Measurements from ENCODE around the gene SNAPC3. TPM values are rescaled to one million over a fixed set of nuclear protein-coding genes. Genes with fewer than 3 reads are reported as not detected.

SNAPC3 gene
- total RNA-seq (27.2 TPM), polyA plus RNA-seq (ENCODE audit: insufficient read depth, low read depth, low replicate concordance) (16.3 TPM)
- long read RNA-seq, donor 1, full-length matches to known transcripts: 5 of 264 reads
- long read RNA-seq, donor 1, partial matches to known transcripts: 259 of 264 reads
- long read RNA-seq, donor 1, other reads (novel, unspliced or antisense): 0 of 264 reads
- long read RNA-seq, donor 2, full-length matches to known transcripts: 8 of 108 reads
- long read RNA-seq, donor 2, partial matches to known transcripts: 100 of 108 reads
- long read RNA-seq, donor 2, other reads (novel, unspliced or antisense): 0 of 108 reads
- long read RNA-seq, donor 3, full-length matches to known transcripts: 11 of 214 reads
- long read RNA-seq, donor 3, partial matches to known transcripts: 203 of 214 reads
- long read RNA-seq, donor 3, other reads (novel, unspliced or antisense): 0 of 214 reads
- long read RNA-seq, donor 4, full-length matches to known transcripts: 12 of 12 reads
- long read RNA-seq, donor 4, partial matches to known transcripts: 0 of 12 reads
- long read RNA-seq, donor 4, other reads (novel, unspliced or antisense): 0 of 12 reads
- long read RNA-seq, donor 5: 0 reads
- long read RNA-seq, donor 6, full-length matches to known transcripts: 5 of 5 reads
- long read RNA-seq, donor 6, partial matches to known transcripts: 0 of 5 reads
- long read RNA-seq, donor 6, other reads (novel, unspliced or antisense): 0 of 5 reads
- long read RNA-seq, donor 7, full-length matches to known transcripts: 23 of 33 reads
- long read RNA-seq, donor 7, partial matches to known transcripts: 7 of 33 reads
- long read RNA-seq, donor 7, other reads (novel, unspliced or antisense): 3 of 33 reads
- long read RNA-seq, donor 8, full-length matches to known transcripts: 7 of 281 reads
- long read RNA-seq, donor 8, partial matches to known transcripts: 269 of 281 reads
- long read RNA-seq, donor 8, other reads (novel, unspliced or antisense): 5 of 281 reads
- long read RNA-seq, donor 9, full-length matches to known transcripts: 2 of 114 reads
- long read RNA-seq, donor 9, partial matches to known transcripts: 107 of 114 reads
- long read RNA-seq, donor 9, other reads (novel, unspliced or antisense): 5 of 114 reads
- long read RNA-seq, donor 10, full-length matches to known transcripts: 6 of 274 reads
- long read RNA-seq, donor 10, partial matches to known transcripts: 261 of 274 reads
- long read RNA-seq, donor 10, other reads (novel, unspliced or antisense): 7 of 274 reads

DNA sequence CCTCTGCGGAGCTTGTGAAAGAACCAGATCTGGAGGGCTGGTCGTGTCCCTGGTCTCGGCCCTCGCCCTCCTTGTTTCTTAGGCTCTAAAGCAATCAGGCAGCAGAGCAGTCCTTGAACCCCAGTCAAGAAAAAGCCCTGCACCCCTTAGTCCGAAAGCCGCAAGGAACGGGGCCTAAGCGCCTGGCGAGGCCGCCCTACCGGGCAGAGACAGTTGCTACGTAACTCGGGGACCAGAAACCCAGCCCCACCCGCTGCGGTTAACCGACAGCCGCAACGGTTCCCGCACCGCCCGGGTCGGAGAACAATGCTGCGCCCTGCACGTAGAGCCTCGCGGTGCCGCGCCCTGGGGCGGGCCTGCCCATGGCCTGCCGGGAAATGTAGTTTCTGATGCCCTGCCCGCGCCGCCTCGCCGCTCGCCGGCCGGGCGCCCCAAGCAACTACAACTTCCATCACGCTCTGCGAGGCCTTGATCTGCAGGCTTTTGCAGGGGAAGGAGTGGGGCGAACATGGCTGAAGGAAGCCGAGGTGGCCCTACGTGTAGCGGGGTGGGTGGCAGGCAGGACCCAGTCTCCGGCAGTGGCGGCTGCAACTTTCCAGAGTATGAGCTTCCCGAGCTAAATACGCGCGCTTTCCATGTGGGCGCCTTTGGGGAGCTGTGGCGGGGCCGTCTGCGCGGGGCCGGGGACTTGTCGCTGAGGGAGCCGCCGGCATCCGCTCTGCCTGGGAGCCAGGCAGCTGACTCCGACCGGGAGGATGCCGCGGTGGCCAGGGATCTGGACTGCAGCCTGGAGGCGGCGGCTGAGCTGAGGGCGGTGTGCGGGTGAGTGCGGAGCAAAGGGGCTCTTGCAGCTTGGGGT, at the start of gene SNAPC3:
TSS of gene SNAPC3 (plus strand) at position 505 of the 859 bp plus-strand sequence. CDS start at position 509, 4 bp downstream.
- Histone ChIP-seq H3K9ac (ENCODE audit: low read length in 3 of 3) (peak within 1 kb of the TSS; percentile 57 to 86 (median 80)), H3K27ac (ENCODE audit: low read depth in 2 of 2, low read length in 2 of 2) (peak within 1 kb of the TSS; percentile 71 to 88), H3K27me3 (ENCODE audit: control insufficient read depth, insufficient read depth, low read length) (no peaks in the 10 kb centered on the region), H3K9me3 (ENCODE audit: control insufficient read depth in 2 of 3, insufficient read depth in 1 of 3, low read length in 3 of 3) (no peaks in the 10 kb centered on the region), H3K4me3 (ENCODE audit: low read length in 3 of 3) (peak within 1 kb of the TSS; percentile 87 to 98 (median 93)), H3K36me3 (ENCODE audit: control insufficient read depth in 2 of 3, insufficient read depth in 3 of 3, low read length in 3 of 3) (peaks cover 2 to 5% (median 2%) of the 10 kb centered on the region in 3 donors), H3K4me1 (ENCODE audit: control insufficient read depth in 2 of 3, insufficient read depth in 2 of 3, low read depth in 1 of 3, low read length in 3 of 3) (peaks cover 0 to 6% (median 2%) of the 10 kb centered on the region in 3 donors)
- FAIRE-seq: no peak
- peak; percentile 96 to 98 (median 97) for DNase-seq
- intact Hi-C loops (cut with DNase I): no loop called here
- TF ChIP-seq, protein P1, sequence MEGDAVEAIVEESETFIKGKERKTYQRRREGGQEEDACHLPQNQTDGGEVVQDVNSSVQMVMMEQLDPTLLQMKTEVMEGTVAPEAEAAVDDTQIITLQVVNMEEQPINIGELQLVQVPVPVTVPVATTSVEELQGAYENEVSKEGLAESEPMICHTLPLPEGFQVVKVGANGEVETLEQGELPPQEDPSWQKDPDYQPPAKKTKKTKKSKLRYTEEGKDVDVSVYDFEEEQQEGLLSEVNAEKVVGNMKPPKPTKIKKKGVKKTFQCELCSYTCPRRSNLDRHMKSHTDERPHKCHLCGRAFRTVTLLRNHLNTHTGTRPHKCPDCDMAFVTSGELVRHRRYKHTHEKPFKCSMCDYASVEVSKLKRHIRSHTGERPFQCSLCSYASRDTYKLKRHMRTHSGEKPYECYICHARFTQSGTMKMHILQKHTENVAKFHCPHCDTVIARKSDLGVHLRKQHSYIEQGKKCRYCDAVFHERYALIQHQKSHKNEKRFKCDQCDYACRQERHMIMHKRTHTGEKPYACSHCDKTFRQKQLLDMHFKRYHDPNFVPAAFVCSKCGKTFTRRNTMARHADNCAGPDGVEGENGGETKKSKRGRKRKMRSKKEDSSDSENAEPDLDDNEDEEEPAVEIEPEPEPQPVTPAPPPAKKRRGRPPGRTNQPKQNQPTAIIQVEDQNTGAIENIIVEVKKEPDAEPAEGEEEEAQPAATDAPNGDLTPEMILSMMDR (IDR thresholded peaks at IDR 0.05; ENCODE audit: borderline replicate concordance, extremely low read depth, insufficient read depth): no peak

DNA sequence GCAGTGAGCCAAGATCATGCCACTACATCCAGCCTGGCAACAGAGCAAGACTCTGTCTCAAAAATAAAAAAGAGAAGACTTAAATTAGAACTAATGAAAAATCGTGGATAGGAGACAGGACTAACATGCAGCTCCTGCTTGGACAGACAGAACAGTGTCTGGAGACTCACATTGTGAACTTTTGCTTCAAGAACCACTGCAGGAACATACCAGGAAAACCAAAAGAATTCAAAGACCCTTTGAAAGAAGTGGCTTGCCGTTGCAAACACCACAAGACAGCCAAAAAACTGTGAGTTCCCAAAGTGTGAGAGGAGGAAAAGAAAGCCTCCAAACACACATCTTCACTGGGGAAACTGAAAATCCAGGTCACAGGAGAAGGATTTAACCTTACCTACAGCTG, 48.8 kb upstream of the SNAPC3 start:
- Histone ChIP-seq H3K27ac (ENCODE audit: low read depth in 2 of 2, low read length in 2 of 2) (no peak overlapping the region), H3K4me3 (ENCODE audit: low read length in 3 of 3) (no peak overlapping the region), H3K27me3 (ENCODE audit: control insufficient read depth, insufficient read depth, low read length) (no peaks in the 10 kb centered on the region), H3K9ac (ENCODE audit: low read length in 3 of 3) (no peak overlapping the region), H3K4me1 (ENCODE audit: control insufficient read depth in 2 of 3, insufficient read depth in 2 of 3, low read depth in 1 of 3, low read length in 3 of 3) (no peaks in the 10 kb centered on the region), H3K9me3 (ENCODE audit: control insufficient read depth in 2 of 3, insufficient read depth in 1 of 3, low read length in 3 of 3) (no peaks in the 10 kb centered on the region), H3K36me3 (ENCODE audit: control insufficient read depth in 2 of 3, insufficient read depth in 3 of 3, low read length in 3 of 3) (no peaks in the 10 kb centered on the region)
- TF ChIP-seq, protein P1 (IDR thresholded peaks at IDR 0.05; ENCODE audit: borderline replicate concordance, extremely low read depth, insufficient read depth): no peak
- FAIRE-seq (no peak), DNase-seq (no peak)
- intact Hi-C loops (cut with DNase I): no loop called here

DNA sequence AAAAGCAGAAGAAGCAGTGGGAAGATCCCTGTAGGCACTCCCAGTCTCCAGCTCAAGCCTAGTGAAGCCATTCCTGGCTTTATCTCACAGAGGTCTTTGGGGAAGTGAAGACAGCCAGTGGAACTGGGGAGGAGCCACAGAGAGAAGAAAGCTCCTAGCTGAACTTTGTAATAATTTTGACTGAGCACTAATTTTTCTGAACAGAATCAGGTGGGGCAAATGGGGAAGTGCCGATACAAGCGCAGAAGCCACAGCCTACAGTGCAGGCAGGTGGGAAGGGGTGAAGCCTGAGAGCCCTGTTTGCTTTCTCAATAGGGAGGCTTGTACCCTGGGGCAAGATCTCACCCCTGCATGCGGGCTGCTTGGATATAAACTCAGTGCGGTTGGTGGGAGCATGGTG, 48.4 kb upstream of the SNAPC3 start:
- intact Hi-C loops (cut with DNase I): no loop called here
- H3K9ac ChIP-seq (ENCODE audit: low read length in 3 of 3): no peak overlapping the region
- no peaks in the 10 kb centered on the region for H3K36me3 ChIP-seq (ENCODE audit: control insufficient read depth in 2 of 3, insufficient read depth in 3 of 3, low read length in 3 of 3)
- H3K27me3 ChIP-seq (ENCODE audit: control insufficient read depth, insufficient read depth, low read length): no peaks in the 10 kb centered on the region
- no peak overlapping the region for H3K27ac ChIP-seq (ENCODE audit: low read depth in 2 of 2, low read length in 2 of 2)
- DNase-seq (no peak), FAIRE-seq (no peak)
- H3K9me3 ChIP-seq (ENCODE audit: control insufficient read depth in 2 of 3, insufficient read depth in 1 of 3, low read length in 3 of 3): no peaks in the 10 kb centered on the region
- TF ChIP-seq, protein P1 (IDR thresholded peaks at IDR 0.05; ENCODE audit: borderline replicate concordance, extremely low read depth, insufficient read depth): no peak
- H3K4me1 ChIP-seq (ENCODE audit: control insufficient read depth in 2 of 3, insufficient read depth in 2 of 3, low read depth in 1 of 3, low read length in 3 of 3): no peaks in the 10 kb centered on the region
- no peak overlapping the region for H3K4me3 ChIP-seq (ENCODE audit: low read length in 3 of 3)

All from kidney (tissue), 22 donors.